DOHH2 (cell line): ENCODE data around the gene DAD1.

Source experiments
- CTCF ChIP-seq: fragments of 200-600 bp; sonication (generic); IDR thresholded peaks from one replicate; pipeline ENCODE4 v1.5.1; 2014; ENCODE audit warnings: antibody characterized with exemption, mild to moderate bottlenecking, low read depth, low read length; ENCODE audit not compliant: poor library complexity, severe bottlenecking
- EZH2phosphoT487 ChIP-seq: fragments of 200-600 bp; sonication (generic); IDR thresholded peaks from 2 replicates; pipeline ENCODE4 v1.6.1; 2017; ENCODE audit warnings: borderline replicate concordance, mild to moderate bottlenecking, antibody characterized with exemption, low read length, moderate library complexity, mixed read lengths

GRCh38 chr14:22565391-22565945 lies 23.6 kb downstream of the DAD1 start:
- TF ChIP-seq CTCF = no peak
- TF ChIP-seq EZH2phosphoT487 = no peak
